HUES48 (cell line): Measurements from ENCODE around the gene TAS1R1.

ENCODE experiments used
- H3K27ac ChIP-seq: one replicate; pipeline ENCODE4 v1.7.0; 2013; ENCODE audit warnings: low read depth, low read length, inconsistent platforms
- H3K27me3 ChIP-seq: 2 replicates; pipeline ENCODE4 v1.6.1; 2013; ENCODE audit warnings: mild to moderate bottlenecking, low read length; ENCODE audit not compliant: control insufficient read depth, insufficient read depth
- H3K36me3 ChIP-seq: 2 replicates; pipeline ENCODE4 v1.6.1; 2013; ENCODE audit warnings: low read length; ENCODE audit not compliant: control insufficient read depth, insufficient read depth
- H3K4me1 ChIP-seq: 2 replicates; pipeline ENCODE4 v1.6.1; 2013; ENCODE audit warnings: mild to moderate bottlenecking, low read length; ENCODE audit not compliant: control insufficient read depth, insufficient read depth
- H3K4me3 ChIP-seq: 2 replicates; pipeline ENCODE4 v1.5.1; 2013; ENCODE audit warnings: mild to moderate bottlenecking, low read depth, low read length
- H3K9ac ChIP-seq: 2 replicates; pipeline ENCODE4 v1.6.1; 2013; ENCODE audit warnings: mild to moderate bottlenecking, low read depth, low read length, moderate library complexity
- H3K9me3 ChIP-seq: 2 replicates; pipeline ENCODE4 v1.6.1; 2013; ENCODE audit warnings: low read length; ENCODE audit not compliant: control insufficient read depth, insufficient read depth

TAS1R1 gene

GRCh38 chr1:6585081-6585722, 30.1 kb downstream of the TAS1R1 start:
- Histone ChIP-seq H3K4me3 (no peak overlapping the region), H3K9ac (no peak overlapping the region), H3K36me3 (peaks cover 42% of the 10 kb centered on the region), H3K27ac (no peak overlapping the region), H3K4me1 (no peaks in the 10 kb centered on the region), H3K9me3 (no peaks in the 10 kb centered on the region), H3K27me3 (no peaks in the 10 kb centered on the region)

- H3K27me3 ChIP-seq, result no peaks in the 10 kb centered on the region
- H3K27ac ChIP-seq, result no peak overlapping the region
- H3K4me3 ChIP-seq, result no peak overlapping the region
- H3K36me3 ChIP-seq, result peaks cover 49% of the 10 kb centered on the region
- H3K4me1 ChIP-seq, result no peaks in the 10 kb centered on the region
- H3K9ac ChIP-seq, result no peak overlapping the region
- no peaks in the 10 kb centered on the region for H3K9me3 ChIP-seq
These were observed 30.7 kb downstream of the TAS1R1 start for GRCh38 chr1:6585841-6586240.

GRCh38 chr1:6586404-6586816, 31.3 kb downstream of the TAS1R1 start:
- no peak overlapping the region for H3K27ac ChIP-seq
- H3K4me3 ChIP-seq, result no peak overlapping the region
- H3K36me3 ChIP-seq, result peaks cover 54% of the 10 kb centered on the region
- no peaks in the 10 kb centered on the region for H3K4me1 ChIP-seq
- H3K9ac ChIP-seq, result no peak overlapping the region
- H3K27me3 ChIP-seq, result no peaks in the 10 kb centered on the region
- H3K9me3 ChIP-seq, result no peaks in the 10 kb centered on the region

GRCh38 chr1:6587261-6588005, 32.3 kb downstream of the TAS1R1 start:
- Histone ChIP-seq H3K4me3 (no peak overlapping the region), H3K4me1 (no peaks in the 10 kb centered on the region), H3K9me3 (no peaks in the 10 kb centered on the region), H3K27me3 (no peaks in the 10 kb centered on the region), H3K36me3 (peaks cover 56% of the 10 kb centered on the region), H3K9ac (no peak overlapping the region), H3K27ac (no peak overlapping the region)

- Histone ChIP-seq H3K36me3 (peaks cover 63% of the 10 kb centered on the region), H3K27me3 (no peaks in the 10 kb centered on the region), H3K9me3 (no peaks in the 10 kb centered on the region), H3K27ac (no peak overlapping the region), H3K4me1 (no peaks in the 10 kb centered on the region), H3K4me3 (no peak overlapping the region), H3K9ac (no peak overlapping the region)
These were observed 33.2 kb downstream of the TAS1R1 start for GRCh38 chr1:6588128-6588892.

- Histone ChIP-seq H3K9ac (no peak overlapping the region), H3K27ac (no peak overlapping the region), H3K4me1 (no peaks in the 10 kb centered on the region), H3K4me3 (no peak overlapping the region), H3K27me3 (no peaks in the 10 kb centered on the region), H3K36me3 (peaks cover 70% of the 10 kb centered on the region), H3K9me3 (no peaks in the 10 kb centered on the region)
These were observed 33.9 kb downstream of the TAS1R1 start for GRCh38 chr1:6588893-6589520.

GRCh38 chr1:6590046-6590445, 34.9 kb downstream of the TAS1R1 start:
- no peak overlapping the region for H3K4me3 ChIP-seq
- H3K36me3 ChIP-seq, result peaks cover 81% of the 10 kb centered on the region
- H3K27me3 ChIP-seq, result no peaks in the 10 kb centered on the region
- H3K9me3 ChIP-seq, result no peaks in the 10 kb centered on the region
- H3K9ac ChIP-seq, result no peak overlapping the region
- no peaks in the 10 kb centered on the region for H3K4me1 ChIP-seq
- no peak overlapping the region for H3K27ac ChIP-seq

- Histone ChIP-seq H3K27ac (no peak overlapping the region), H3K4me3 (no peak overlapping the region), H3K9me3 (no peaks in the 10 kb centered on the region), H3K9ac (no peak overlapping the region), H3K4me1 (no peaks in the 10 kb centered on the region), H3K36me3 (peaks cover 93% of the 10 kb centered on the region), H3K27me3 (no peaks in the 10 kb centered on the region)
These were observed 36.1 kb downstream of the TAS1R1 start for GRCh38 chr1:6591222-6591621.

GRCh38 chr1:6591644-6592043, 36.5 kb downstream of the TAS1R1 start:
- no peak overlapping the region for H3K4me3 ChIP-seq
- H3K9ac ChIP-seq, result no peak overlapping the region
- H3K9me3 ChIP-seq, result no peaks in the 10 kb centered on the region
- H3K27me3 ChIP-seq, result no peaks in the 10 kb centered on the region
- H3K27ac ChIP-seq, result no peak overlapping the region
- no peaks in the 10 kb centered on the region for H3K4me1 ChIP-seq
- peaks cover 97% of the 10 kb centered on the region for H3K36me3 ChIP-seq

GRCh38 chr1:6592441-6592840, 37.3 kb downstream of the TAS1R1 start:
- H3K9ac ChIP-seq, result no peak overlapping the region
- no peaks in the 10 kb centered on the region for H3K27me3 ChIP-seq
- H3K36me3 ChIP-seq, result peaks cover 97% of the 10 kb centered on the region

More at GRCh38 chr1:6592441-6592840, 37.3 kb downstream of the TAS1R1 start:
- H3K4me3 ChIP-seq, result no peak overlapping the region
- no peaks in the 10 kb centered on the region for H3K9me3 ChIP-seq
- no peak overlapping the region for H3K27ac ChIP-seq
- no peaks in the 10 kb centered on the region for H3K4me1 ChIP-seq
